Measurements from ENCODE around the gene DMD. TPM values are rescaled to one million over a fixed set of nuclear protein-coding genes. Genes with fewer than 3 reads are reported as not detected.

The DMD gene
- total and polyA plus RNA-seq, 2 donors from 2014 or later: 4.2 to 17.9 TPM

DNA sequence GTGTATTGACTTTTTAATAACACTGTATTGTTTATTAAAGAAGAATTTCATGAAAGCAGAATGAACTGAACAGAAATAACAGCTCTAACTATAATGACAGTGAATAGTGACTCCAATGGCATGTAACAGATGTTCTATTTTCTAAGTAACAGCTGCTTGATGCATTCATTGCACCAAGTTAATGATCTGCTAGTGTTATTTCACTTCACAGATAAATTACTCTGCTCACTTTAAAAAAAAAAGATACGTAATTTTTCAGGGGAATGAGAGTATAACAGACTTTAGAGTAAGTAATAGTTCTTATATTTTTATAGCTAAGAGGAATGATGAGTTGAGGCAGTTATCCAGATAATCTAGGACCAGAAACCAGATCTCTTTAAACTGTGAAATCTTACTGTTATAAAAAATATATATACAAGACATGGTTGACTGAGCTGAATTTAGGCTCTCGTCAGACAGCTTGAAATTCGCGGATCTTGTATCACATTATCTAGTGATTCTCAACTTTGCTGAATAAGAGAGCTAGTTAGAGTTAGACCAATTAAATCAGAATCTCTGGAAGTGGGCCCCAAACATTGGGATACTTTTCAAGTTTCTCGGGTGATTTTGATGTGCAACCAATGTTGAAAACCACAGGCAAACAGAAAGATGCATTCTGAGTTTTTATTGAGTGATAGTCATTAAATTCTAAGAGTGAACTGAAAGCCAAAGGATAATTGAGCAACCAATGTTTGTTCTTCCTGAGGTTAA, 840.7 kb downstream of the DMD start:
- H3K27ac ChIP-seq (ENCODE audit: low read depth in 2 of 2, low read length in 2 of 2): no peak overlapping the region
- DNase-seq (peak in 2 of 5 donors; percentile 4 to 22), FAIRE-seq (no peak)
- H3K4me3 ChIP-seq (ENCODE audit: low read length in 3 of 3): no peak overlapping the region
- intact Hi-C loops (cut with DNase I): no loop called here
- H3K4me1 ChIP-seq (ENCODE audit: control insufficient read depth in 2 of 3, insufficient read depth in 2 of 3, low read depth in 1 of 3, low read length in 3 of 3): no peaks in the 10 kb centered on the region
- no peaks in the 10 kb centered on the region for H3K9me3 ChIP-seq (ENCODE audit: control insufficient read depth in 2 of 3, insufficient read depth in 1 of 3, low read length in 3 of 3)
- no peak overlapping the region for H3K9ac ChIP-seq (ENCODE audit: low read length in 3 of 3)
- TF ChIP-seq, protein P1, sequence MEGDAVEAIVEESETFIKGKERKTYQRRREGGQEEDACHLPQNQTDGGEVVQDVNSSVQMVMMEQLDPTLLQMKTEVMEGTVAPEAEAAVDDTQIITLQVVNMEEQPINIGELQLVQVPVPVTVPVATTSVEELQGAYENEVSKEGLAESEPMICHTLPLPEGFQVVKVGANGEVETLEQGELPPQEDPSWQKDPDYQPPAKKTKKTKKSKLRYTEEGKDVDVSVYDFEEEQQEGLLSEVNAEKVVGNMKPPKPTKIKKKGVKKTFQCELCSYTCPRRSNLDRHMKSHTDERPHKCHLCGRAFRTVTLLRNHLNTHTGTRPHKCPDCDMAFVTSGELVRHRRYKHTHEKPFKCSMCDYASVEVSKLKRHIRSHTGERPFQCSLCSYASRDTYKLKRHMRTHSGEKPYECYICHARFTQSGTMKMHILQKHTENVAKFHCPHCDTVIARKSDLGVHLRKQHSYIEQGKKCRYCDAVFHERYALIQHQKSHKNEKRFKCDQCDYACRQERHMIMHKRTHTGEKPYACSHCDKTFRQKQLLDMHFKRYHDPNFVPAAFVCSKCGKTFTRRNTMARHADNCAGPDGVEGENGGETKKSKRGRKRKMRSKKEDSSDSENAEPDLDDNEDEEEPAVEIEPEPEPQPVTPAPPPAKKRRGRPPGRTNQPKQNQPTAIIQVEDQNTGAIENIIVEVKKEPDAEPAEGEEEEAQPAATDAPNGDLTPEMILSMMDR (IDR thresholded peaks at IDR 0.05; ENCODE audit: borderline replicate concordance, extremely low read depth, insufficient read depth): no peak
- H3K27me3 ChIP-seq (ENCODE audit: control insufficient read depth, insufficient read depth, low read length): no peaks in the 10 kb centered on the region
- H3K36me3 ChIP-seq (ENCODE audit: control insufficient read depth in 2 of 3, insufficient read depth in 3 of 3, low read length in 3 of 3): no peaks in the 10 kb centered on the region

DNA sequence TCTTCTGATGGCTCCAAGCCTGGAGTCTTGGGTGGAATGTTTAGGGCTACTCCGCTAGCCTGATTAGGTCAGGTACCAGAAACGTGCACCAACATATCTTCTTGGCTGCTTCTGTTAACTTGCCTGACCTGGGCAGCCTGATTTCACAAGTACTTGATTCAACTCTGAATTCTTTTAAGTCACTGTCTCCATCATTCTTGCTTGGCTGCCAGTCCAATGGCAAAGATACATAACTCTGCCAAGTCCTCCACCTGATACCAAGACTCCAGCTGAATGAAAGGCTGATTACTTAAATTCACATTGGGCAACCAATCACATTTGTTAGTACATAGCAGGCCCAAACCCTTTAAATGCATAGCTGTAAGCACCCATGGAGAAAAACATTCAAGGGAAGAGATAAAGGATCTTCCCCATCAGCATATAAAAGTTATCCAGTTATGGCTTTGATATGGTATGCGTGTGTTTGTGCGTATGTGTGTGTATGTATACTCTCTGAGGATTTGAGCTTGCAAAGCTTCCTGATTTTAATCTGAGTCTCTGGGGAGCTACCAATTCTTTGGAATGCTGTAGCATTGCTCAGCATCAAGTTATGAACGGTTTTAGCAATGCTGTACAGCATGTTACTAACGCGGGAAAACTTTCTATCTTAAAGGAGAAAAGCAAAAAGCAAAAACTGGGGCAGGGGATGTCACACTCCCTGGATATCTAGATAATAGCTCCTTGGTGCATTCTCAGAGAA, 917.2 kb downstream of the DMD start:
- Histone ChIP-seq H3K4me1 (ENCODE audit: control insufficient read depth in 2 of 3, insufficient read depth in 2 of 3, low read depth in 1 of 3, low read length in 3 of 3) (no peaks in the 10 kb centered on the region), H3K36me3 (ENCODE audit: control insufficient read depth in 2 of 3, insufficient read depth in 3 of 3, low read length in 3 of 3) (no peaks in the 10 kb centered on the region), H3K4me3 (ENCODE audit: low read length in 3 of 3) (no peak overlapping the region), H3K9me3 (ENCODE audit: control insufficient read depth in 2 of 3, insufficient read depth in 1 of 3, low read length in 3 of 3) (no peaks in the 10 kb centered on the region), H3K9ac (ENCODE audit: low read length in 3 of 3) (no peak overlapping the region), H3K27me3 (ENCODE audit: control insufficient read depth, insufficient read depth, low read length) (no peaks in the 10 kb centered on the region), H3K27ac (ENCODE audit: low read depth in 2 of 2, low read length in 2 of 2) (no peak overlapping the region)
- intact Hi-C loops (cut with DNase I): no loop called here
- DNase-seq (no peak), FAIRE-seq (no peak)
- TF ChIP-seq, protein P1 (IDR thresholded peaks at IDR 0.05; ENCODE audit: borderline replicate concordance, extremely low read depth, insufficient read depth): no peak

DNA sequence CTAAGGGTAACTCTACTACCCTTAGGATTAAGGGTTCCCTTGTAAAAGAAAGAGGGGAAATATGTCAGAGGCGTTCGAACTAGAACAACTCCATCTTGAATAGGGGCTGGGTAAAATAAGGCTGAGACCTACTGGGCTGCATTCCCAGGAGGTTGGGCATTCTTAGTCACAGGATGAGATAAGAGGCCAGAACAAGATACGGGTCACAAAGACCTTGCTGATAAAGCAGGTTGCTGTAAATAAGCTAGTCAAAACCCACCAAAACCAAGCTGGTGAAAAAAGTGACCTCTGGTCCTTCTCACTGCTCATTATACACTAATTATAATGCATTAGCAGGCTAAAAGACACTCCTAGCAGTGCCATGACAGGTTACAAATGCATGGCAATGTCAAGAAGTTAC, 922.0 kb downstream of the DMD start:
- H3K4me1 ChIP-seq (ENCODE audit: control insufficient read depth in 2 of 3, insufficient read depth in 2 of 3, low read depth in 1 of 3, low read length in 3 of 3): no peaks in the 10 kb centered on the region
- no peak overlapping the region for H3K4me3 ChIP-seq (ENCODE audit: low read length in 3 of 3)
- no peaks in the 10 kb centered on the region for H3K27me3 ChIP-seq (ENCODE audit: control insufficient read depth, insufficient read depth, low read length)
- H3K9ac ChIP-seq (ENCODE audit: low read length in 3 of 3): no peak overlapping the region
- intact Hi-C loops (cut with DNase I): no loop called here
- H3K9me3 ChIP-seq (ENCODE audit: control insufficient read depth in 2 of 3, insufficient read depth in 1 of 3, low read length in 3 of 3): no peaks in the 10 kb centered on the region
- TF ChIP-seq, protein P1 (IDR thresholded peaks at IDR 0.05; ENCODE audit: borderline replicate concordance, extremely low read depth, insufficient read depth): no peak
- DNase-seq: no peak
- no peaks in the 10 kb centered on the region for H3K36me3 ChIP-seq (ENCODE audit: control insufficient read depth in 2 of 3, insufficient read depth in 3 of 3, low read length in 3 of 3)
- FAIRE-seq: no peak
- no peak overlapping the region for H3K27ac ChIP-seq (ENCODE audit: low read depth in 2 of 2, low read length in 2 of 2)

All from kidney (tissue), 14 donors.